Testis (tissue), 2 donors: ENCODE data around the gene SPC25.
"Not testable (repeated sequence)": the region's sequence is repeated elsewhere in the genome, so short reads cannot be mapped to it uniquely, and the experiment has no call there.

ENCODE experiments used
- POLR2A ChIP-seq: fragments of 450-650 bp; IDR thresholded peaks from one replicate; pipeline ENCODE4 v1.6.1; 2017; ENCODE audit warnings: antibody characterized with exemption, mild to moderate bottlenecking, moderate library complexity
- TF ChIP-seq, protein P1 (sequence below), 3 experiments: fragments of 450-650 bp in 2 of 3; fragments of 200-600 bp in 1 of 3; sonication (generic) in 1 of 3; IDR thresholded peaks; one replicate each; pipeline ENCODE4 v1.5.1; 2016 to 2019; ENCODE audit warnings: antibody characterized with exemption in 3 of 3, mild to moderate bottlenecking in 2 of 3, moderate library complexity in 1 of 3

DNA sequence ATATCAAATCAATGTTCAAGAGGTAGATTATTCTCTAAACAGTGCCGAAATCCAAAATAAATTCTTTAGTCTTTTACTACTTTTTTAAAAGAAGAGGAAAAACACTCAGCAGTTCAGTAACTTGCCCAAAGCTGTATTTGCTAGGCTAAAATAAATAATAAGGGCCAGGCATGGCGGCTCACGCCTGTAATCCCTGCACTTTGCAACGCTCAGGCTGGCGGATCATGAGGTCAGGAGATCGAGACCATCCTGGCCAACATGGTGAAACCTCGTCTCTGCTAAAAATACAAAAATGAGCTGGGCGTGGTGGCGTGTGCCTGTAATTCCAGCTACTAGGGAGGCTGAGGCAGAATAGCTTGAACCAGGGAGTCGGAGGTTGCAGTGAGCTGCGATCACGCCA lies 8.1 kb downstream of the SPC25 start:
- TF ChIP-seq, protein P1, sequence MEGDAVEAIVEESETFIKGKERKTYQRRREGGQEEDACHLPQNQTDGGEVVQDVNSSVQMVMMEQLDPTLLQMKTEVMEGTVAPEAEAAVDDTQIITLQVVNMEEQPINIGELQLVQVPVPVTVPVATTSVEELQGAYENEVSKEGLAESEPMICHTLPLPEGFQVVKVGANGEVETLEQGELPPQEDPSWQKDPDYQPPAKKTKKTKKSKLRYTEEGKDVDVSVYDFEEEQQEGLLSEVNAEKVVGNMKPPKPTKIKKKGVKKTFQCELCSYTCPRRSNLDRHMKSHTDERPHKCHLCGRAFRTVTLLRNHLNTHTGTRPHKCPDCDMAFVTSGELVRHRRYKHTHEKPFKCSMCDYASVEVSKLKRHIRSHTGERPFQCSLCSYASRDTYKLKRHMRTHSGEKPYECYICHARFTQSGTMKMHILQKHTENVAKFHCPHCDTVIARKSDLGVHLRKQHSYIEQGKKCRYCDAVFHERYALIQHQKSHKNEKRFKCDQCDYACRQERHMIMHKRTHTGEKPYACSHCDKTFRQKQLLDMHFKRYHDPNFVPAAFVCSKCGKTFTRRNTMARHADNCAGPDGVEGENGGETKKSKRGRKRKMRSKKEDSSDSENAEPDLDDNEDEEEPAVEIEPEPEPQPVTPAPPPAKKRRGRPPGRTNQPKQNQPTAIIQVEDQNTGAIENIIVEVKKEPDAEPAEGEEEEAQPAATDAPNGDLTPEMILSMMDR (IDR thresholded peaks at IDR 0.05): not testable (repeated sequence)
- not testable (repeated sequence) for TF ChIP-seq POLR2A
